Measurements from ENCODE around the gene GPX3. TPM values are rescaled to one million over a fixed set of nuclear protein-coding genes. Genes with fewer than 3 reads are reported as not detected.

GPX3 gene
- total and polyA plus RNA-seq, 2 of the 8 experiments (the other 6 are each of a cell fraction or from before 2014, with no cell fraction given), result 27.8 to 77.9 TPM

- POLR2A ChIA-PET (ENCODE audit: partially characterized antibody), result interaction anchor here (1.5 to 1.6 kb wide), 2 partner anchors 62 to 67 kb away, joined by 3 to 4 read pairs; no protein-coding TSS in a partner anchor
- H3K79me2 ChIP-seq (ENCODE audit: control insufficient read depth in 1 of 2, insufficient read depth in 2 of 2, low read length in 2 of 2), result no peaks in the 10 kb centered on the region
- H4K20me1 ChIP-seq (replicated peaks in 1 of 2; ENCODE audit: control insufficient read depth in 1 of 2, insufficient read depth in 2 of 2, low read length in 2 of 2), result no peaks in the 10 kb centered on the region
- H3K9ac ChIP-seq (replicated peaks in 1 of 4; ENCODE audit: extremely low read depth in 1 of 4, low read depth in 3 of 4, low read length in 3 of 4), result no peak overlapping the region
- H2BK15ac ChIP-seq (ENCODE audit: low read length), result no peak overlapping the region
- no peak overlapping the region for H4K8ac ChIP-seq (ENCODE audit: extremely low read depth, insufficient read depth, low read length)
- no peak overlapping the region for H2BK120ac ChIP-seq (replicated peaks; ENCODE audit: low read depth, low read length)
- no peak for TF ChIP-seq ZNF274 (IDR thresholded peaks at IDR 0.05; ENCODE audit: borderline replicate concordance, extremely low read depth, low read length)
- TF ChIP-seq SP2 (IDR thresholded peaks at IDR 0.05; ENCODE audit: low read length), result no peak
- TF ChIP-seq EP300 (IDR thresholded peaks at IDR 0.05; ENCODE audit: borderline replicate concordance in 1 of 2, low read depth in 2 of 2, low read length in 2 of 2), result no peak
- TF ChIP-seq RFX5 (IDR thresholded peaks at IDR 0.05; ENCODE audit: borderline replicate concordance, low read depth, low read length), result no peak
- TF ChIP-seq POU5F1 (IDR thresholded peaks at IDR 0.05; ENCODE audit: low read depth, low read length), result no peak
- no peak for TF ChIP-seq SIX5 (IDR thresholded peaks at IDR 0.05; ENCODE audit: low read depth, low read length)
- no peak for TF ChIP-seq SIRT6 (IDR thresholded peaks at IDR 0.05; ENCODE audit: low read length)
- no peak for TF ChIP-seq JUN (IDR thresholded peaks at IDR 0.05; ENCODE audit: low read depth, low read length)
- TF ChIP-seq CEBPB (IDR thresholded peaks at IDR 0.05; ENCODE audit: low read depth, low read length), result no peak
- no peak for TF ChIP-seq NANOG (IDR thresholded peaks at IDR 0.05; ENCODE audit: insufficient read depth, low read depth, low read length, poor library complexity, severe bottlenecking)
- H3K23ac ChIP-seq (ENCODE audit: insufficient read length), result no peak overlapping the region
- H2BK12ac ChIP-seq (ENCODE audit: low read depth, low read length), result no peak overlapping the region
- no peak overlapping the region for H3K18ac ChIP-seq (ENCODE audit: extremely low read depth, low read length)
- 96% methylated on average over 2 of the region's 2 CpGs; no CpG with 5 or more reads in 1 of the 2 experiments for WGBS, 2 experiments (ENCODE audit: extremely low coverage in 1 of 2, insufficient coverage in 1 of 2, insufficient read length in 1 of 2, insufficient replicate concordance in 2 of 2, low coverage in 1 of 2, low lambda C conversion rate in 2 of 2, missing lambda C conversion rate in 1 of 2)
- H3K36me3 ChIP-seq (ENCODE audit: control insufficient read depth in 2 of 4, insufficient read depth in 4 of 4, low read length in 3 of 4), result no peaks in the 10 kb centered on the region
- H3K4me2 ChIP-seq (ENCODE audit: insufficient read depth in 1 of 2, low read depth in 2 of 2, low read length in 2 of 2), result no peak overlapping the region; a peak in 1 of 4 replicates
- H3K79me1 ChIP-seq (ENCODE audit: low read depth, low read length), result no peaks in the 10 kb centered on the region
- no peak overlapping the region for H3K14ac ChIP-seq (ENCODE audit: insufficient read length)
- H2BK20ac ChIP-seq (ENCODE audit: low read length), result no peak overlapping the region
- H3K4me1 ChIP-seq (replicated peaks in 1 of 4; ENCODE audit: control insufficient read depth in 3 of 4, insufficient read depth in 4 of 4, low read length in 3 of 4), result peaks cover 0 to 1% (median 0%) of the 10 kb centered on the region in 4 experiments; a peak in 1 of 7 replicates
- H3K23me2 ChIP-seq (ENCODE audit: low read depth, low read length), result peaks cover 8% of the 10 kb centered on the region; the same call in 1 of the 2 replicates
- H3K4me3 ChIP-seq (ENCODE audit: extremely low read depth in 1 of 4, insufficient read depth in 2 of 4, low read depth in 3 of 4, low read length in 4 of 4), result no peak overlapping the region
- H2BK5ac ChIP-seq (ENCODE audit: low read depth, low read length), result no peak overlapping the region
- no peak overlapping the region for H3K4ac ChIP-seq (replicated peaks; ENCODE audit: insufficient read length, low read depth, low read length)
- H2AK5ac ChIP-seq (ENCODE audit: low read depth, low read length), result no peak overlapping the region
- no peak overlapping the region for H4K5ac ChIP-seq (ENCODE audit: insufficient read length, low read depth, low read length)
- FAIRE-seq (no peak), DNase-seq (ENCODE audit: low read depth in 1 of 2, low spot score in 2 of 2) (no peak)
- peaks cover 0 to 8% (median 5%) of the 10 kb centered on the region in 4 experiments; a peak in 6 of 7 replicates for H3K27me3 ChIP-seq (replicated peaks in 1 of 4; ENCODE audit: control insufficient read depth in 3 of 4, extremely low read depth in 1 of 4, insufficient read depth in 3 of 4, low read length in 3 of 4)
- no peaks in the 10 kb centered on the region for H3K9me3 ChIP-seq (ENCODE audit: insufficient read depth in 2 of 2, low read depth in 1 of 2, low read length in 1 of 2)
- CTCF ChIA-PET (ENCODE audit: partially characterized antibody), result interaction anchor here (0.8 to 2.6 kb wide), 2 partner anchors 29 kb away, joined by 4 to 22 read pairs; no protein-coding TSS in a partner anchor
- H3K27ac ChIP-seq (ENCODE audit: low read depth, low read length), result no peak overlapping the region
- no peak overlapping the region for H3K56ac ChIP-seq (replicated peaks; ENCODE audit: insufficient read length, low read depth, low read length)
- H2AFZ ChIP-seq (ENCODE audit: low read length), result no peak overlapping the region
- H4K91ac ChIP-seq (replicated peaks; ENCODE audit: insufficient read length, low read length), result no peak overlapping the region
Measured at GRCh38 chr5:151019331-151019730, 1.1 kb upstream of the GPX3 start.
